IMR-90 (cell line): ENCODE measurements around the gene HIF1A. TPM values are rescaled to one million over a fixed set of nuclear protein-coding genes. Genes with fewer than 3 reads are reported as not detected.

Experiments
- ATAC-seq: fragments of 200-7000 bp; cut with Tn5 transposase; 2 replicates; pipeline ENCODE4 v1.9.1; 2020; ENCODE audit warnings: low read depth, mild to moderate bottlenecking, moderate library complexity
- BruUV-seq: library from RNA; stranded (reverse); fragments of 400-500 nt; replicated peaks from 2 replicates; lab custom pipeline; 2021; lab: Mats Ljungman, UMichigan
- CTCF ChIA-PET: fragments of 300-600 bp; formaldehyde crosslinking; extraction: SDS; loops from one replicate; lab custom pipeline; 2021; ENCODE audit warnings: antibody characterized with exemption; lab: Yijun Ruan, JAX
- POLR2A ChIA-PET: fragments of 300-600 bp; sonication (Branson Sonifier 250); formaldehyde crosslinking; loops from one replicate; lab custom pipeline; 2022; ENCODE audit warnings: antibody characterized with exemption; ENCODE audit not compliant: unreplicated experiment; lab: Charles Lee
- DNase-seq: peaks from one replicate; pipeline ENCODE4 v3.0.0; 2013
- H2AFZ ChIP-seq: replicated peaks from 2 replicates; pipeline ENCODE3; 2013; ENCODE audit warnings: low read length, mild to moderate bottlenecking; ENCODE audit not compliant: poor library complexity
- H2AK5ac ChIP-seq: 2 replicates; pipeline ENCODE4 v1.6.1; 2013; ENCODE audit warnings: low read depth, low read length, inconsistent platforms
- H2AK9ac ChIP-seq: replicated peaks from 2 replicates; pipeline ENCODE3; 2013; ENCODE audit warnings: mild to moderate bottlenecking, low read depth, low read length, moderate library complexity; ENCODE audit not compliant: poor library complexity
- H2BK120ac ChIP-seq: 2 replicates; pipeline ENCODE4 v1.6.1; 2013; ENCODE audit warnings: low read depth, low read length, inconsistent platforms
- H2BK15ac ChIP-seq: 3 replicates; pipeline ENCODE4 v1.6.1; 2013; ENCODE audit warnings: low read depth, low read length, inconsistent platforms
- H2BK20ac ChIP-seq: 2 replicates; pipeline ENCODE4 v1.6.1; 2013; ENCODE audit warnings: low read depth, mild to moderate bottlenecking, inconsistent platforms, low read length, moderate library complexity
- H2BK5ac ChIP-seq: 2 replicates; pipeline ENCODE4 v1.6.1; 2013; ENCODE audit warnings: mild to moderate bottlenecking, low read depth, low read length, inconsistent platforms; ENCODE audit not compliant: poor library complexity, severe bottlenecking
- H3K14ac ChIP-seq: replicated peaks from 2 replicates; pipeline ENCODE4 v1.6.1; 2013; ENCODE audit warnings: low read depth, low read length, inconsistent platforms
- H3K18ac ChIP-seq: 2 replicates; pipeline ENCODE4 v1.6.1; 2013; ENCODE audit warnings: low read depth, low read length, control low read depth
- H3K23ac ChIP-seq: 2 replicates; pipeline ENCODE4 v1.6.1; 2013; ENCODE audit warnings: low read depth, low read length, inconsistent platforms
- H3K27ac ChIP-seq: 2 replicates; pipeline ENCODE4 v1.5.1; 2013; ENCODE audit warnings: mild to moderate bottlenecking, control low read depth, low read length; ENCODE audit not compliant: insufficient read depth
- H3K27me3 ChIP-seq: 2 replicates; pipeline ENCODE4 v1.6.1; 2013; ENCODE audit warnings: low read length; ENCODE audit not compliant: control insufficient read depth, insufficient read depth
- H3K36me3 ChIP-seq: 2 replicates; pipeline ENCODE4 v1.6.1; 2013; ENCODE audit warnings: low read length, mixed read lengths; ENCODE audit not compliant: control insufficient read depth, insufficient read depth
- H3K4ac ChIP-seq: 2 replicates; pipeline ENCODE4 v1.6.1; 2013; ENCODE audit warnings: low read depth, low read length, inconsistent platforms
- H3K4me1 ChIP-seq: 2 replicates; pipeline ENCODE4 v1.6.1; 2013; ENCODE audit warnings: low read length, mixed read lengths; ENCODE audit not compliant: control insufficient read depth, insufficient read depth
- H3K4me2 ChIP-seq: 2 replicates; pipeline ENCODE4 v1.6.1; 2013; ENCODE audit warnings: low read depth, mild to moderate bottlenecking, control low read depth, low read length, moderate library complexity
- H3K4me3 ChIP-seq: 2 replicates; pipeline ENCODE4 v1.5.1; 2013; ENCODE audit warnings: low read depth, mild to moderate bottlenecking, control low read depth, low read length, moderate library complexity; ENCODE audit not compliant: insufficient read depth
- H3K56ac ChIP-seq: 2 replicates; pipeline ENCODE4 v1.6.1; 2013; ENCODE audit warnings: low read length, inconsistent platforms; ENCODE audit not compliant: insufficient read depth; ENCODE audit errors: extremely low read depth
- H3K79me1 ChIP-seq, 2 experiments: 2 replicates each; pipeline ENCODE4 v1.6.1; 2013; ENCODE audit warnings: low read length in 2 of 2, inconsistent platforms in 1 of 2, low read depth in 1 of 2
- H3K9ac ChIP-seq: 2 replicates; pipeline ENCODE4 v1.6.1; 2013; ENCODE audit warnings: low read depth, low read length, control low read depth
- H3K9me1 ChIP-seq: 2 replicates; pipeline ENCODE4 v1.6.1; 2013; ENCODE audit warnings: low read length, inconsistent platforms; ENCODE audit not compliant: insufficient read depth
- H3K9me3 ChIP-seq: 2 replicates; pipeline ENCODE4 v1.6.1; 2013; ENCODE audit warnings: low read length; ENCODE audit not compliant: control insufficient read depth, insufficient read depth
- H4K20me1 ChIP-seq: 2 replicates; pipeline ENCODE4 v1.6.1; 2013; ENCODE audit warnings: low read length, inconsistent platforms; ENCODE audit not compliant: insufficient read depth
- H4K5ac ChIP-seq: 2 replicates; pipeline ENCODE4 v1.6.1; 2013; ENCODE audit warnings: mild to moderate bottlenecking, low read depth, low read length, control low read depth
- H4K8ac ChIP-seq, 2 experiments: 2 replicates each; pipeline ENCODE4 v1.6.1; 2013; ENCODE audit warnings: low read depth in 2 of 2, low read length in 2 of 2, control low read depth in 1 of 2, inconsistent platforms in 1 of 2
- H4K91ac ChIP-seq: 2 replicates; pipeline ENCODE4 v1.6.1; 2013; ENCODE audit warnings: low read depth, low read length, inconsistent platforms; ENCODE audit not compliant: insufficient read depth
- BHLHE40 ChIP-seq: fragments of 150-350 bp; IDR thresholded peaks from 2 replicates; pipeline ENCODE4 v1.6.1; 2016; ENCODE audit warnings: mild to moderate bottlenecking, low read depth, low read length
- CEBPB ChIP-seq: IDR thresholded peaks from 2 replicates; pipeline ENCODE4 v1.6.1; 2012; ENCODE audit warnings: low read depth, low read length, improper control_type of control experiment
- CHD1 ChIP-seq: IDR thresholded peaks from 2 replicates; pipeline ENCODE4 v1.6.1; 2012; ENCODE audit warnings: low read depth, low read length, improper control_type of control experiment
- CTCF ChIP-seq: conservative IDR thresholded peaks from 2 replicates; pipeline ENCODE4 v1.5.1; 2012; ENCODE audit warnings: mild to moderate bottlenecking, low read depth, low read length, improper control_type of control experiment
- FOS ChIP-seq: fragments of 150-350 bp; IDR thresholded peaks from 2 replicates; pipeline ENCODE4 v1.6.1; 2016; ENCODE audit warnings: low read depth, low read length
- MAFK ChIP-seq: IDR thresholded peaks from 2 replicates; pipeline ENCODE4 v1.6.1; 2012; ENCODE audit warnings: low read depth, low read length, improper control_type of control experiment
- MAZ ChIP-seq: IDR thresholded peaks from 2 replicates; pipeline ENCODE4 v1.6.1; 2012; ENCODE audit warnings: low read depth, mild to moderate bottlenecking, low read length, improper control_type of control experiment, moderate library complexity, borderline replicate concordance
- MXI1 ChIP-seq: IDR thresholded peaks from 2 replicates; pipeline ENCODE4 v1.6.1; 2012; ENCODE audit warnings: low read depth, mild to moderate bottlenecking, low read length, moderate library complexity, borderline replicate concordance
- NFE2L2 ChIP-seq: fragments of 150-350 bp; IDR thresholded peaks from 2 replicates; pipeline ENCODE4 v1.6.1; 2016; ENCODE audit warnings: low read depth, mild to moderate bottlenecking, low read length
- POLR2A ChIP-seq: IDR thresholded peaks from 2 replicates; pipeline ENCODE4 v1.6.1; 2012; ENCODE audit warnings: mild to moderate bottlenecking, low read depth, low read length
- RAD21 ChIP-seq: IDR thresholded peaks from 2 replicates; pipeline ENCODE4 v1.6.1; 2012; ENCODE audit warnings: low read length, improper control_type of control experiment
- RCOR1 ChIP-seq: IDR thresholded peaks from 2 replicates; pipeline ENCODE4 v1.6.1; 2012; ENCODE audit warnings: mild to moderate bottlenecking, low read length, improper control_type of control experiment; ENCODE audit not compliant: insufficient replicate concordance
- RFX5 ChIP-seq: IDR thresholded peaks from 2 replicates; pipeline ENCODE4 v1.8.0; 2012; ENCODE audit warnings: low read depth, mild to moderate bottlenecking, low read length, moderate library complexity
- SMC3 ChIP-seq: fragments of 150-350 bp; IDR thresholded peaks from 2 replicates; pipeline ENCODE4 v1.6.1; 2016; ENCODE audit warnings: low read depth, mild to moderate bottlenecking, antibody characterized with exemption, low read length, moderate library complexity
- USF2 ChIP-seq: fragments of 150-350 bp; IDR thresholded peaks from 2 replicates; pipeline ENCODE4 v1.6.1; 2017; ENCODE audit warnings: mild to moderate bottlenecking, antibody characterized with exemption, low read length, low read depth
- WGBS, 2 experiments: methylation state at CpG; one replicate each; pipeline versions ENCODE4 v1.1.5 to v1.1.7; 2013; ENCODE audit warnings: missing lambda C conversion rate in 2 of 2; ENCODE audit not compliant: insufficient read length in 1 of 2; ENCODE audit errors: extremely low coverage in 2 of 2; 5-methylcytosine and 5-hydroxymethylcytosine counted together
- dilution Hi-C: fragments of 300-500 bp; cut with HindIII; formaldehyde crosslinking; loops from one replicate; pipeline ENCODE4 v1.14.3; 2018; ENCODE audit warnings: low sequenced_read_pairs; ENCODE audit not compliant: unreplicated experiment
- in situ Hi-C: fragments of 300-500 bp; cut with MboI; formaldehyde crosslinking; loops from 3 replicates; pipeline ENCODE4 v1.14.3; 2019; ENCODE audit warnings: low sequenced_read_pairs, inconsistent platforms, mixed read lengths
- intact Hi-C: fragments of 100-400 bp; cut with micrococcal nuclease; formaldehyde crosslinking; loops from 2 replicates; pipeline ENCODE4 v1.10.0; 2022
- polyA plus RNA-seq, 3 experiments: library from polyadenylated mRNA; depleted of rRNA; stranded (reverse); fragments of >200 nt; gene quantifications; 2 replicates each; pipeline ENCODE4 v1.2.3, GENCODE V29; 2012; ENCODE audit warnings: low replicate concordance in 1 of 3
- total RNA-seq: library from RNA; depleted of rRNA; stranded (reverse); fragments of >200 nt; gene quantifications from 2 replicates; pipeline ENCODE4 v1.2.3, GENCODE V29; 2012

The HIF1A gene
- total and polyA plus RNA-seq, 2 of the 4 experiments (the other 2 are of a cell fraction): 128 to 301 TPM

GRCh38 chr14:61761959-61762786 is 66.9 kb downstream of the HIF1A start, which contains the start of gene SNAPC1:
Gene SNAPC1 (plus strand): TSS chr14:61762420. CDS start chr14:61762461, 41 bp downstream.
- peak within 1 kb of the TSS; percentile 95 to 100 for H4K8ac ChIP-seq
- peak within 1 kb of the TSS; percentile 84 for H2AK5ac ChIP-seq
- H3K14ac ChIP-seq: peak within 1 kb of the TSS; percentile 98
- peak within 1 kb of the TSS; percentile 96 for H4K5ac ChIP-seq
- peak within 1 kb of the TSS; percentile 95 for H2BK5ac ChIP-seq
- peak within 1 kb of the TSS; percentile 98 for H2AFZ ChIP-seq
- peak; percentile 97 for DNase-seq
- peaks cover 8% of the 10 kb centered on the region for H3K4me1 ChIP-seq
- intact Hi-C loops: loop anchor here (2.0 kb wide), 1 partner anchor 75 kb away; no protein-coding TSS in a partner anchor
- WGBS, 2 experiments: 0% methylated on average over 22 of the region's 49 CpGs; no CpG with 5 or more reads in 1 of the 2 experiments
- peaks cover 18 to 45% of the 10 kb centered on the region in 2 experiments for H3K79me1 ChIP-seq
- in situ Hi-C loops: no loop called here
- peak within 1 kb of the TSS; percentile 88 for H3K9ac ChIP-seq
- H3K56ac ChIP-seq: peak within 1 kb of the TSS; percentile 83
- peak within 1 kb of the TSS; percentile 67; the same call in 2 of the 3 replicates for H2BK15ac ChIP-seq
- no peaks in the 10 kb centered on the region; the same call in 1 of the 2 replicates for H3K36me3 ChIP-seq
- H3K27ac ChIP-seq: peak within 1 kb of the TSS; percentile 74
- H2BK120ac ChIP-seq: peak within 1 kb of the TSS; percentile 77
- POLR2A ChIA-PET: no interaction called here
- peak within 1 kb of the TSS; percentile 89 for H3K4ac ChIP-seq
- peak within 1 kb of the TSS; percentile 30; the same call in 1 of the 2 replicates for H2BK20ac ChIP-seq
- no peaks in the 10 kb centered on the region for H3K27me3 ChIP-seq
- peak within 1 kb of the TSS; percentile 82 for H3K4me3 ChIP-seq
- H4K91ac ChIP-seq: peak within 1 kb of the TSS; percentile 86
- no peaks in the 10 kb centered on the region for H3K9me3 ChIP-seq
- H3K4me2 ChIP-seq: peak within 1 kb of the TSS; percentile 90
- H4K20me1 ChIP-seq: 0 out of 2 replicates have a peak, but pooled peaks cover 4% of the 10 kb centered on the region
- ATAC-seq: peak; percentile 99
- TSS peak; percentile 82 for BruUV-seq
- H3K9me1 ChIP-seq: peaks cover 2% of the 10 kb centered on the region; the same call in 1 of the 2 replicates
- peak within 1 kb of the TSS; percentile 95 for H3K23ac ChIP-seq
- peak within 1 kb of the TSS; percentile 87 for H3K18ac ChIP-seq
- CTCF ChIA-PET: interaction anchor here (0.6 to 1.3 kb wide), 2 partner anchors 73 to 75 kb away, joined by 3 to 4 read pairs; no protein-coding TSS in a partner anchor
- peak within 1 kb of the TSS; percentile 96 for H2AK9ac ChIP-seq
- dilution Hi-C loops: no loop called here
- TF ChIP-seq CEBPB (no peak), RFX5 (no peak), POLR2A (peak; percentile 92), NFE2L2 (no peak), RAD21 (no peak), MXI1 (peak; percentile 99), BHLHE40 (no peak; the same call in 1 of the 2 replicates), MAFK (no peak), MAZ (no peak), RCOR1 (no peak), CHD1 (no peak; the same call in 1 of the 2 replicates), USF2 (no peak; the same call in 1 of the 2 replicates), FOS (no peak), CTCF (no peak), SMC3 (no peak)
